WTC11 (cell line): ENCODE results near the gene VANGL2. TPM values are rescaled to one million over a fixed set of nuclear protein-coding genes. Genes with fewer than 3 reads are reported as not detected.

Experiments used
- ATAC-seq: fragments of 200-7000 bp; cut with Tn5 transposase; 2 replicates; pipeline ENCODE4 v1.10.0; 2021; ENCODE audit warnings: mild to moderate bottlenecking, moderate library complexity
- CTCF ChIA-PET: fragments of 300-600 bp; sonication (Branson Sonifier 250); formaldehyde crosslinking; loops from one replicate; lab custom pipeline; 2021; ENCODE audit warnings: antibody characterized with exemption; lab: Charles Lee
- POLR2A ChIA-PET: fragments of 350-600 bp; sonication (Branson Sonifier 250); formaldehyde crosslinking; loops from one replicate; lab custom pipeline; 2021; ENCODE audit warnings: antibody characterized with exemption; lab: Charles Lee
- DNase-seq: peaks from one replicate; pipeline ENCODE4 v3.0.0; 2021; ENCODE audit warnings: low spot score
- H3K27ac Mint-ChIP-seq: 2 replicates; pipeline ENCODE4 v1.8.0; 2021; ENCODE audit warnings: mixed read lengths
- H3K27me3 Mint-ChIP-seq: 2 replicates; pipeline ENCODE4 v1.8.0; 2021; ENCODE audit warnings: low read depth, mild to moderate bottlenecking, moderate library complexity, mixed read lengths
- H3K36me3 Mint-ChIP-seq: 2 replicates; pipeline ENCODE4 v1.8.0; 2021; ENCODE audit warnings: mixed read lengths
- H3K4me1 Mint-ChIP-seq: 2 replicates; pipeline ENCODE4 v1.8.0; 2022; ENCODE audit warnings: mixed read lengths
- H3K4me3 Mint-ChIP-seq: 2 replicates; pipeline ENCODE4 v1.8.0; 2021; ENCODE audit warnings: mild to moderate bottlenecking, moderate library complexity, mixed read lengths
- H3K9me3 Mint-ChIP-seq: 2 replicates; pipeline ENCODE4 v1.8.0; 2021; ENCODE audit warnings: mixed read lengths
- AFF4 ChIP-seq: sonication (generic); formaldehyde crosslinking; IDR thresholded peaks from 2 replicates; pipeline ENCODE4 v1.8.1; 2023; ENCODE audit warnings: mild to moderate bottlenecking, missing genetic modification reagents, borderline replicate concordance
- ATF1 ChIP-seq: sonication (generic); formaldehyde crosslinking; IDR thresholded peaks from 2 replicates; pipeline ENCODE4 v1.8.1; 2023; ENCODE audit warnings: mild to moderate bottlenecking, moderate library complexity, missing genetic modification reagents
- ATF6 ChIP-seq: sonication (generic); formaldehyde crosslinking; IDR thresholded peaks from 2 replicates; pipeline ENCODE4 v1.8.1; 2023; ENCODE audit warnings: mild to moderate bottlenecking, missing genetic modification reagents
- CDX4 ChIP-seq: fragments of 250-450 bp; sonication (Bioruptor Pico); IDR thresholded peaks from 2 replicates; pipeline ENCODE4 v1.9.0; 2021; ENCODE audit warnings: moderate library complexity, mild to moderate bottlenecking, inconsistent platforms, borderline replicate concordance
- CREB1 ChIP-seq: sonication (generic); formaldehyde crosslinking; IDR thresholded peaks from 2 replicates; pipeline ENCODE4 v1.8.0; 2023; ENCODE audit warnings: mild to moderate bottlenecking, missing genetic modification reagents
- EMX1 ChIP-seq: fragments of 250-450 bp; sonication (Bioruptor Pico); IDR thresholded peaks from 2 replicates; pipeline ENCODE4 v1.8.0; 2021; ENCODE audit warnings: mild to moderate bottlenecking
- ERG ChIP-seq: fragments of 250-450 bp; sonication (Bioruptor Pico); IDR thresholded peaks from 2 replicates; pipeline ENCODE4 v1.8.0; 2021; ENCODE audit warnings: mild to moderate bottlenecking
- ESRRA ChIP-seq: sonication (generic); formaldehyde crosslinking; IDR thresholded peaks from 2 replicates; pipeline ENCODE4 v1.8.1; 2022; ENCODE audit warnings: mild to moderate bottlenecking, missing genetic modification reagents, borderline replicate concordance
- FOXJ3 ChIP-seq: sonication (generic); formaldehyde crosslinking; IDR thresholded peaks from 2 replicates; pipeline ENCODE4 v1.9.0; 2021; ENCODE audit warnings: missing genetic modification reagents, mild to moderate bottlenecking, borderline replicate concordance
- HMGA2 ChIP-seq: fragments of 250-450 bp; sonication (Bioruptor Pico); IDR thresholded peaks from 2 replicates; pipeline ENCODE4 v1.4.0; 2021; ENCODE audit warnings: mild to moderate bottlenecking, moderate library complexity
- JUN ChIP-seq: sonication (generic); formaldehyde crosslinking; IDR thresholded peaks from 2 replicates; pipeline ENCODE4 v1.8.0; 2023; ENCODE audit warnings: mild to moderate bottlenecking, missing genetic modification reagents
- NFATC4 ChIP-seq: fragments of 250-450 bp; sonication (Bioruptor Pico); IDR thresholded peaks from 2 replicates; pipeline ENCODE4 v1.9.0; 2021; ENCODE audit warnings: mild to moderate bottlenecking
- NR1H2 ChIP-seq: sonication (generic); formaldehyde crosslinking; IDR thresholded peaks from 2 replicates; pipeline ENCODE4 v1.9.0; 2021; ENCODE audit warnings: mild to moderate bottlenecking, moderate library complexity, missing genetic modification reagents
- NR3C1 ChIP-seq: sonication (generic); formaldehyde crosslinking; conservative IDR thresholded peaks from 2 replicates; pipeline ENCODE4 v1.8.1; 2023; ENCODE audit warnings: low read depth, mild to moderate bottlenecking, missing genetic modification reagents
- RORB ChIP-seq: fragments of 250-450 bp; sonication (Bioruptor Pico); IDR thresholded peaks from 2 replicates; pipeline ENCODE4 v1.9.0; 2021; ENCODE audit warnings: mild to moderate bottlenecking
- ZMAT4 ChIP-seq: fragments of 250-450 bp; sonication (Bioruptor Pico); IDR thresholded peaks from 2 replicates; pipeline ENCODE4 v1.9.0; 2021; ENCODE audit warnings: mild to moderate bottlenecking
- ZNF396 ChIP-seq: fragments of 250-450 bp; sonication (Bioruptor Pico); IDR thresholded peaks from 2 replicates; pipeline ENCODE4 v1.8.0; 2021; ENCODE audit warnings: mild to moderate bottlenecking, moderate library complexity, borderline replicate concordance
- ZNF512 ChIP-seq: sonication (generic); formaldehyde crosslinking; IDR thresholded peaks from 2 replicates; pipeline ENCODE4 v1.8.1; 2022; ENCODE audit warnings: missing genetic modification reagents, borderline replicate concordance
- ZSCAN18 ChIP-seq: fragments of 250-450 bp; sonication (Bioruptor Pico); IDR thresholded peaks from 2 replicates; pipeline ENCODE4 v2.1.2; 2022; ENCODE audit warnings: mild to moderate bottlenecking, moderate library complexity
- total RNA-seq: library from RNA; stranded (reverse); gene quantifications from 3 replicates; pipeline ENCODE4 v1.2.3, GENCODE V29; 2021

VANGL2 gene
- total RNA-seq, 1 experiment from 2014 or later = 68.0 TPM

- Mint-ChIP-seq H3K4me3 (no peak overlapping the region), H3K36me3 (peaks cover 32% of the 10 kb centered on the region), H3K9me3 (no peaks in the 10 kb centered on the region), H3K4me1 (peaks cover 10% of the 10 kb centered on the region), H3K27me3 (no peaks in the 10 kb centered on the region), H3K27ac (peak overlapping the region; percentile 25)
- ChIA-PET POLR2A (no interaction called here), CTCF (interaction anchor here (1.6 kb wide), 1 partner anchor 17 kb away, joined by 4 read pairs; no protein-coding TSS in a partner anchor)
- ATAC-seq = no peak; the same call in 1 of the 2 replicates
- TF ChIP-seq NR1H2 (CRISPR knock-in tag) = no peak
- no peak for TF ChIP-seq ATF1 (CRISPR knock-in tag)
- no peak; the same call in 1 of the 2 replicates for TF ChIP-seq HMGA2
- no peak for TF ChIP-seq NR3C1
- no peak for TF ChIP-seq RORB (CRISPR knock-in tag)
- no peak for DNase-seq
Measured at GRCh38 chr1:160427625-160428024, 27.3 kb downstream of the VANGL2 start.

- DNase-seq (no peak), ATAC-seq (no peak)
- TF ChIP-seq AFF4 (CRISPR knock-in tag) (no peak), NFATC4 (no peak), CREB1 (CRISPR knock-in tag) (no peak), CDX4 (no peak), EMX1 (CRISPR knock-in tag) (no peak), ZNF512 (CRISPR knock-in tag) (no peak), ERG (no peak), ZSCAN18 (CRISPR knock-in tag) (no peak), ZNF396 (CRISPR knock-in tag) (no peak), ZMAT4 (CRISPR knock-in tag) (no peak), ATF6 (CRISPR knock-in tag) (no peak), ESRRA (CRISPR knock-in tag) (no peak), JUN (CRISPR knock-in tag) (no peak), FOXJ3 (CRISPR knock-in tag) (no peak)
- Mint-ChIP-seq H3K4me3 (no peak overlapping the region), H3K27me3 (no peaks in the 10 kb centered on the region), H3K9me3 (no peaks in the 10 kb centered on the region), H3K36me3 (peaks cover 30% of the 10 kb centered on the region), H3K4me1 (peaks cover 10% of the 10 kb centered on the region), H3K27ac (peak overlapping the region; percentile 25)
- ChIA-PET CTCF (interaction anchor here (0.5 to 1.9 kb wide), 14 partner anchors 12 to 253 kb away, joined by 3 to 11 read pairs (median 4); no protein-coding TSS in a partner anchor), POLR2A (no interaction called here)
Measured at GRCh38 chr1:160428053-160428452, 27.7 kb downstream of the VANGL2 start.
